ENCODE results near the gene ATF7. TPM values are rescaled to one million over a fixed set of nuclear protein-coding genes. Genes with fewer than 3 reads are reported as not detected.
"Not testable (repeated sequence)": the region's sequence is repeated elsewhere in the genome, so short reads cannot be mapped to it uniquely, and the experiment has no call there.

Gene ATF7
- total RNA-seq, 4 donors from 2014 or later, result 26.7 to 54.9 (median 33.3) TPM

GRCh38 chr12:53600490-53601295 lies 25.5 kb downstream of the ATF7 start:
- no peaks in the 10 kb centered on the region for H3K27me3 ChIP-seq
- H3K4me1 ChIP-seq, result peaks cover 11 to 77% (median 44%) of the 10 kb centered on the region in 3 donors
- peak overlapping the region in 3 of 4 donors; percentile 41 to 61 (median 58) for H3K27ac ChIP-seq
- no peaks in the 10 kb centered on the region for H3K9me3 ChIP-seq
- H3K4me3 ChIP-seq, result no peak overlapping the region
- TF ChIP-seq CTCF (IDR thresholded peaks at IDR 0.05) (no peak), POLR2A (IDR thresholded peaks at IDR 0.05) (no peak), EP300 (IDR thresholded peaks at IDR 0.05) (no peak), POLR2AphosphoS5 (IDR thresholded peaks at IDR 0.05) (no peak)
- no peak for ATAC-seq
- peaks cover 0 to 3% of the 10 kb centered on the region in 2 donors for H3K36me3 ChIP-seq
- 79 to 88% methylated on average over 6 to 10 of the region's 13 CpGs for WGBS, 2 donors (ENCODE audit: low coverage in 1 of 2)

- Histone ChIP-seq H3K27me3 (no peaks in the 10 kb centered on the region), H3K4me1 (peaks cover 11 to 88% (median 49%) of the 10 kb centered on the region in 3 donors), H3K4me3 (no peak overlapping the region), H3K9me3 (no peaks in the 10 kb centered on the region), H3K27ac (peak overlapping the region in 1 of 4 donors; percentile 58), H3K36me3 (peaks cover 0 to 3% of the 10 kb centered on the region in 2 donors)
- 62 to 81% methylated on average over 2 of the region's 2 CpGs for WGBS, 2 donors (ENCODE audit: low coverage in 1 of 2)
- no peak for ATAC-seq
- TF ChIP-seq POLR2AphosphoS5 (IDR thresholded peaks at IDR 0.05) (no peak), CTCF (IDR thresholded peaks at IDR 0.05) (peak in 3 of 4 experiments; percentile 5 to 52 (median 44)), POLR2A (IDR thresholded peaks at IDR 0.05) (no peak), EP300 (IDR thresholded peaks at IDR 0.05) (no peak)
Observed at GRCh38 chr12:53599579-53599978, 26.6 kb downstream of the ATF7 start.

GRCh38 chr12:53598971-53599370 lies 27.2 kb downstream of the ATF7 start:
- H3K4me1 ChIP-seq, result peaks cover 11 to 88% (median 49%) of the 10 kb centered on the region in 3 donors
- 94 to 100% methylated on average over 2 of the region's 2 CpGs for WGBS, 2 donors (ENCODE audit: low coverage in 1 of 2)
- ATAC-seq, H3K27me3 ChIP-seq, H3K27ac ChIP-seq, H3K9me3 ChIP-seq, H3K36me3 ChIP-seq, H3K4me3 ChIP-seq: not testable (repeated sequence)

- ATAC-seq, result peak; percentile 62
- H3K4me1 ChIP-seq, result peaks cover 4 to 86% (median 30%) of the 10 kb centered on the region in 3 donors
Observed at GRCh38 chr12:53596920-53597363, 29.2 kb downstream of the ATF7 start.

More at GRCh38 chr12:53596920-53597363, 29.2 kb downstream of the ATF7 start:
- H3K9me3 ChIP-seq, result no peaks in the 10 kb centered on the region
- no peak overlapping the region for H3K4me3 ChIP-seq
- peaks cover 0 to 3% of the 10 kb centered on the region in 2 donors for H3K36me3 ChIP-seq
- no peaks in the 10 kb centered on the region for H3K27me3 ChIP-seq
- H3K27ac ChIP-seq, result peak overlapping the region; percentile 11 to 62 (median 58)
- 6 to 8% methylated on average over 3 of the region's 3 CpGs for WGBS, 2 donors (ENCODE audit: low coverage in 1 of 2)
- TF ChIP-seq POLR2A (IDR thresholded peaks at IDR 0.05) (no peak), EP300 (IDR thresholded peaks at IDR 0.05) (no peak), POLR2AphosphoS5 (IDR thresholded peaks at IDR 0.05) (no peak), CTCF (IDR thresholded peaks at IDR 0.05) (no peak)
